Stimulated activated CD4-positive, alpha-beta T cell treated with anti-CD3 and anti-CD28 coated beads, Interleukin-15, amount 100 ng/mL, for 24 hours (primary cell): Measurements from ENCODE around the gene CCDC40.

Experiments
- DNase-seq: peaks from one replicate; pipeline ENCODE4 v3.0.0-alpha.2; 2020

Gene CCDC40

DNA sequence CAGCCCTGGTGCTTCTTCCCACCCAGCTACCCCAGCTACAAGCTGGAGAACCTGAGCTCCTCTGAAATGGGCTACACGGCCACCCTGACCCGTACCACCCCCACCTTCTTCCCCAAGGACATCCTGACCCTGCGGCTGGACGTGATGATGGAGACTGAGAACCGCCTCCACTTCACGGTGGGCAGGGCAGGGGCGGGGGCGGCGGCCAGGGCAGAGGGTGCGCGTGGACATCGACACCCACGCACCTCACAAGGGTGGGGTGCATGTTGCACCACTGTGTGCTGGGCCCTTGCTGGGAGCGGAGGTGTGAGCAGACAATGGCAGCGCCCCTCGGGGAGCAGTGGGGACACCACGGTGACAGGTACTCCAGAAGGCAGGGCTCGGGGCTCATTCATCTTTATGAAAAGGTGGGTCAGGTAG is 68.5 kb downstream of the CCDC40 start:
- no peak for DNase-seq

DNA sequence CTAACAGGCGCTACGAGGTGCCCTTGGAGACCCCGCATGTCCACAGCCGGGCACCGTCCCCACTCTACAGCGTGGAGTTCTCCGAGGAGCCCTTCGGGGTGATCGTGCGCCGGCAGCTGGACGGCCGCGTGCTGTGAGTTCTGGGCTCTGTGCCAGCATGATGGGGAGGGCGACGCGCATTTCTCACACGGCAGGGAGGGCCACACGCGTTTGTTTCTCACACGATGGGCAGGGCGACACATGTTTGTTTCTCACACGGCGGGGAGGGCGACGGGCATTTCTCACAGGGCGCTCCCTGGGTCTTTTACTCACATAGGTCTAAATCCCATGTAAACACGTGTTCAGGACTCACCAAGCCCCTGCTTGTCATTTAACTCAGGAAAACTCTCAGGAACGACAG is 69.3 kb downstream of the CCDC40 start:
- no peak for DNase-seq

DNA sequence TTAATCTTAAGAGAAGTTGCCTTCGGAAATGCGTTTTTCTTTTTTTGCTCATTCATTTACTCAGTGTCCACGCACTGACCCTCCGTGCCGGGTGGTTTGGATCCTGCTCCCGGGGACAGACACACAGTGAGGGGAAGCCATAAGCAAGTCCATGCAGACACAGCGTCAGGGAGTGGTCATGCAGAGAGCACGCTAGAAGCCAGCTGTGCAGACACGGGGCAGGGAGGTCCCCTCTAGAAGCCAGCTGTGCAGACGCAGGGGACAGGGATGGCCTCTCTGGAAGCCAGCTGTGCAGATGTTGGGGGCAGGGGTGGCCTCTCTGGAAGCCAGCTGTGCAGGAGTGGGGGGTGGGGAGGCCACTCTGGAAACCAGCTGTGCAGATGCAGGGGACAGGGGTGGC is 69.7 kb downstream of the CCDC40 start:
- DNase-seq, result no peak

DNA sequence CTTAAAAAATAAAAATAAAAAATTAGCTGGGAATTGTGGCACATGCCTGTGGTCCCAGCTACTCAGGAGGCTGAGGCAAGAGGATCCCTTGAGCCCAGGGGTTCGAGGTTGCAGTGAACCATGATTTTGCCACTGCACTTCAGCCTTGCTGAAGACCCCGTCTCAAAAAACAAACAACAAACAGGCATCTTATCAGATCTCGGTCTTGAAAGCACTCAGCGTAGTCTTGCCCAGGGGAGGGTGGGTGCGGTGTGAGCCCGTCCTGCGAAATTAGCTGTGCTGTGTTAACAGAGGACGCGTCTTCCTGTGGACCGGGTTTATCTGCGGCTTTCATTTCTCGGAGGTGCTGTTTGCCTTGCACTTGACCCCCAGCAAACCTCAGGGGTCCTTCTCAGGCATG is 70.3 kb downstream of the CCDC40 start:
- DNase-seq, result no peak

DNA sequence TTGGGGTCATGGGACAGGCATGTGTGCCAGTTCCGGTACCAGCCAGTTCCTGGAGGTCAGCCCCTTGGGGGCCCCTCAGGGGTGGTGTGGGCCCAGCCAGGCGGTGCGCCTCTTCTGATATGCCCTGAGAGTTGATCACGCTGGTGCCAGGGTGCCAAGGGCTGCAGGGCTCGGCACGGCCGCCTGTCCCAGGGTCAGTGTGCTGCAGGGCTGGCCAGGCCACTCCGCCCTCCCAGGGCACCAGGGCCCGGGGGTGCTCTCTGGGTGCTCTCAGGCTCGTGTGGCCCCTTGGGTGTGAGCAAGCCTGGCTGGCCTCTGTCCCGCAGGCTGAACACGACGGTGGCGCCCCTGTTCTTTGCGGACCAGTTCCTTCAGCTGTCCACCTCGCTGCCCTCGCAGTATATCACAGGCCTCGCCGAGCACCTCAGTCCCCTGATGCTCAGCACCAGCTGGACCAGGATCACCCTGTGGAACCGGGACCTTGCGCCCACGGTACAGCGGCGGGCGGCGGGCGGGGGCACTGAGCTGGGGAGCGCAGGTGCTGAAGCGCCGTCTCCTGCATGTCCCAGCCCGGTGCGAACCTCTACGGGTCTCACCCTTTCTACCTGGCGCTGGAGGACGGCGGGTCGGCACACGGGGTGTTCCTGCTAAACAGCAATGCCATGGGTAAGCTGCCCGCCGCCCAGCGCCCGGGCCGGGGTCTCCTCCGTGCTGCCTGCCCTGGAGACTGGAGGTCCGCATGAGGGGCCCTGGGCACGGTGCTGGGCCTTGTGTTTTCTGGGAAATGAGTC is 71.0 kb downstream of the CCDC40 start:
- no peak for DNase-seq

DNA sequence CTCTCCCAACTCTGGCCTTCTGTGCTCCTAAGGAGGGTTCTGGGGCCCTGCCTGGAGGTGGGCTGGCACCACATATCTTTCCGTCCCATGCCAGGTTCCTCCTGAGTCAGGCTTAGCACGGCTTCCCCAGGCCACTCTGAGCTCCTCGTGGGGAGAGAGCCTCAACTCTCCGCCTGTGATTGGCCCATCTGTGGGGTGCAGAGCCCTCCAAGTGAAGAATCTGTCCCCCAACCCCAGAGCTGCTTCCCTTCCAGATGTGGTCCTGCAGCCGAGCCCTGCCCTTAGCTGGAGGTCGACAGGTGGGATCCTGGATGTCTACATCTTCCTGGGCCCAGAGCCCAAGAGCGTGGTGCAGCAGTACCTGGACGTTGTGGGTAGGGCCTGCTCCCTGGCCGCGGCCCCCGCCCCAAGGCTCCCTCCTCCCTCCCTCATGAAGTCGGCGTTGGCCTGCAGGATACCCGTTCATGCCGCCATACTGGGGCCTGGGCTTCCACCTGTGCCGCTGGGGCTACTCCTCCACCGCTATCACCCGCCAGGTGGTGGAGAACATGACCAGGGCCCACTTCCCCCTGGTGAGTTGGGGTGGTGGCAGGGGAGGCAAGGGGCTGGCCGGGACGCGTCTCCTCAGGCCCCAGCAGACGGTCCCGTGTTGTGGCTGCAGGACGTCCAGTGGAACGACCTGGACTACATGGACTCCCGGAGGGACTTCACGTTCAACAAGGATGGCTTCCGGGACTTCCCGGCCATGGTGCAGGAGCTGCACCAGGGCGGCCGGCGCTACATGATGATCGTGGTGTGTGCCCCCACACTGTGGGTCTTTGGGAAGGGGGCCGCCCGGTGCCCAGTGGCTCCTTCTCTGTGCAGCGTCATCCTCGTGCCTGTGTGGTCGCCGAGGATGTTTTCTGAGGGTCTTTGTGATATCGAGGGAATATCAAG is 71.9 kb downstream of the CCDC40 start:
- no peak for DNase-seq

DNA sequence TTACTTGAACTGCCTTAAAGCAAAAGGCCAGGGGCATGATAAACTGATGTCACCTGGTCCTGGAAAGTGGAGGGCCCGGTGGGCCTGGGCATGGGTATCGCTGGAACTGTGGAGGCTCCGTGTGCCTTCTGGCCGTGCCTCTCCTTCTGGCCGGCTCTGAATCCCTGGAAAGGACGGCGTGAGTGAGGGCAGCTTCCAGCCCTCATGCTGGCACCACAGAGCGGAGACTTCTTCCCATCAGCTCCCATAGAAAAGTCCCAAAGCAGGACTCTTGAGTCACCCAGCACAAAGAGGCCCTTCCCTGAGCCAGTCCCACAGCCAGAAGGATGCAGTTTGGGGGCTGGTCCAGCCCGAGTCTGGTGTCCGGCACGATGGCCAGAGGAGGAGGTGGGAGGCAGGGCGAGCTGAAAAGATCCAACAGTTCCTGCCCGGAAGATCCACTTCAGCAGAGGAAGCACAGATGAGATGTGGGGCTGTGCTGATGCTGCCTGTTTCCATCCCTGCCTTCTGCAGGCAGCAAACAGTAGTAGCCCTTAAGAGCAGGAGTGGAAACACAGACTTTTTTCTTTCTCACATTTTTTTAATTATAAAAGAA is 72.7 kb downstream of the CCDC40 start:
- DNase-seq, result no peak

DNA sequence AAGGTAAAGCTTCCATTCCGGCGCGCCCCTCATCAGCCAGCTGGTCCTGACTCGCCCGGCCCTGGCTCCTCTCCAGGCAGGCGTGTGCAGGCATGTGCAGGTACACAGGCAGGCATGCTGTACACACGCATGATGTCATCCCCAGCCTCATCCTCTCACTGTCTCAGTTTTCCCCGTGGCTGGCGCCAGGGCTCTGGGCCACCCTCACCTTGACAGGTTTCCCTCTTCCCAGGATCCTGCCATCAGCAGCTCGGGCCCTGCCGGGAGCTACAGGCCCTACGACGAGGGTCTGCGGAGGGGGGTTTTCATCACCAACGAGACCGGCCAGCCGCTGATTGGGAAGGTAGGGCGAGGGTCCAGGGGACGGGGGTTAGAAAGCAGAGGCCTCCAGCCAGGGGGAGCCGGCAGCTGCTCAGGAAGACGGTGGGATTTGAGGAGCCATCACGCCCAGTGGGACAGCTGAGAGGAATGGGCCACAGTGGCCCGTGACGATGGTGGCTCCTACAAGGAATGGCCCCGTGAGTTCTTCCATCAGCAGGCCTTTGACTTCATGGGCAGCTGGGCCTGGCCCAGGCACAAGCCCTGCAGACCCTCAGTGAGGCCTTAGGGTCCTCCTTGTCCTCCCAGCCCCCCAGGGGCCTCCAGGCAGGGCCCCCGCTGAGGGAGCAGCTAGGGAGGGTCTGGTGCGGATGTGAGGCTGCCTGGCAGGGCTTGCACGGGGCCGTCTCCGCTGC is 73.4 kb downstream of the CCDC40 start:
- no peak for DNase-seq

DNA sequence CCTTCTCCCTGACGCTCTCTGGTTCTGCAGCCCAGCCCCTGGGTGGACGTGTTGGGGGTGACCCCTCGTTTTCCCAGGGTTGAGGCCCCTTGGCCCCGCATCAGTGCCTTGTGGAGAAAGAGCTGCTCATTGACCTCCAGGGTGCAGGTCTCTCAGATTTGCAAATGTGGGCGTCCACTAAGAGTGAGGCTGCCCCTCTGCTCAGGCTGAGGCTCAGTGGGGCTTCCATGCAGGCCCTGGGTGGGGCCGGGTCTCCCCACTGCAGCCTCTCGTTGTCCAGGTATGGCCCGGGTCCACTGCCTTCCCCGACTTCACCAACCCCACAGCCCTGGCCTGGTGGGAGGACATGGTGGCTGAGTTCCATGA is 74.0 kb downstream of the CCDC40 start:
- DNase-seq, result no peak

DNA sequence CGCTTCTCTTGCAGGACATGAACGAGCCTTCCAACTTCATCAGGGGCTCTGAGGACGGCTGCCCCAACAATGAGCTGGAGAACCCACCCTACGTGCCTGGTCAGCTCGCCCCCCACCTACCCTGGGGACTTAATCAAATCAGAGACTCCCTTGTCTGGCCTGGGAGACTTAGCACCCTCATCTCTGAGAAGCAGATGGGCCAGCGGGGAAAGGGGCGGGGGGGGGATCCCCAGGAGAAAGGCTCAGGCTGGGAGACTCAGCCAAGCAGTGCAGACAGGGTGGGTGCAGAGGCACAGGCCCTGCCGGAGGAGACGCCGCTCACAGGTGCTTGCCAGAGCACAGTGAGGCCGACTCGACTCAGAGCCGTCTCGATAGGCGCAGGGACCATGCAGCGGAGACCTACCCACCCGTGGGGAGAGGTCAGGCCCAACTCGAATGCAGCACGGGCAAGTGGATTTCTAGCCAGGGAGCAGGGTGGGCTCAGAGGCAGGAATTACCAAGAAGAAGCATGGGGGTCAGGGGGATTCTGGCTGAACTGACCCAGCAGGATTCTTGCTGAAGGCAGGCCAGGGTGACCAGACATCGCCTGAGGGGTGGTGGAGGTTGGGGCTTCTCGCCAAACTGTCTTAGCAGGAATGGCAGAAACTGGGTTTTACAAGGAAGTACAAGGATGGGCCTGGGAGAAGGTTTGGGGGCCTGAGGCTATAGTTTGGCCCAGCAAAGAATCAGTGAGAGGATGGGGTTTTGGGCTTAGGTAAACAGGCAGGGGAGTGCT is 74.7 kb downstream of the CCDC40 start:
- no peak for DNase-seq

DNA sequence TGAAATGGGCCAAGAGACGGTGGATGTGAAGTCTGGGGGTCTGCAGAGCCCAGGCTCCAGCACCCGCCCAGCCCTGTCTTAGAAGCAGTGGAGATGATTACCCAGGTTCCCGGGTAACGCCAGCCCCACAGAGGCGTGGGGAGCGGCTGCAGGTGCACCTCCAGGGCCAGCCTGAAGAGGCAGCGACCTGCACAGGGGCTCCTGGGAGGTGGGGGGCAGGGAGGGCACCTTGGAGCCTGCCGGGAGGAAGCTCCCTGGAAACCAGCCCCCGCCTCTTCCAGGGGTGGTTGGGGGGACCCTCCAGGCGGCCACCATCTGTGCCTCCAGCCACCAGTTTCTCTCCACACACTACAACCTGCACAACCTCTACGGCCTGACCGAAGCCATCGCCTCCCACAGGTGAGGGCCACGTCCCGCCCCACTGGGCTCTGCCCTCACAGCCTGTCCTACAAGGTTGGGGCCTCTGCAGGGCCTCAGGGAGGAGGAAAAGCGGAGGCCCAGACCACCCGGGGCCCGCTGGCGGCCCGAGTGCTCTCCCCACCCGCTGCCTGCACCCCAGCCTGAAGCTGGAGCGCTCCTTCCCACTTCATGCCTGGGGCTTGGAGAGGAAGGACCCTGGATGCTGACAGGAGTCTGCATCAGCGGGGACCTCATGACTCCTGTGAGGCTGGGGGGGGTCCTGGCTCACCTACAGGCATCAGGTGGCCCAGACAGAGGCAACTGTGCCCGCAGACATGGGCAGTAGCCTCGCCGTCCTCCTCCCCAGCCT is 75.4 kb downstream of the CCDC40 start:
- DNase-seq, result no peak

DNA sequence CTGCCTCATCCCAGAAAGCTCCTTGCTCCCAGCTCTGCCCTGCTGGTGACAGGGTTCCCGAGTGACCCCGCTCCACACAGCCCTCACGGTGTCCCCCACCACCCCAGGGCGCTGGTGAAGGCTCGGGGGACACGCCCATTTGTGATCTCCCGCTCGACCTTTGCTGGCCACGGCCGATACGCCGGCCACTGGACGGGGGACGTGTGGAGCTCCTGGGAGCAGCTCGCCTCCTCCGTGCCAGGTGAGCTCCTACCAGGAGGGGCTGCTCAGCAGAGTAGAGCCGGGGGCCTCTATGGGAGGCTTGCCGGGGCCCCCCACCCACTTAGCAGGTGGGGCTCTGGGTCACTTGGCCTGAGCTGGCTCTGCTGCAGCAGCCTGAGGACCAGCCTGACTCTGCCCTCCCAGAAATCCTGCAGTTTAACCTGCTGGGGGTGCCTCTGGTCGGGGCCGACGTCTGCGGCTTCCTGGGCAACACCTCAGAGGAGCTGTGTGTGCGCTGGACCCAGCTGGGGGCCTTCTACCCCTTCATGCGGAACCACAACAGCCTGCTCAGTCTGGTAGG is 76.1 kb downstream of the CCDC40 start:
- no peak for DNase-seq

DNA sequence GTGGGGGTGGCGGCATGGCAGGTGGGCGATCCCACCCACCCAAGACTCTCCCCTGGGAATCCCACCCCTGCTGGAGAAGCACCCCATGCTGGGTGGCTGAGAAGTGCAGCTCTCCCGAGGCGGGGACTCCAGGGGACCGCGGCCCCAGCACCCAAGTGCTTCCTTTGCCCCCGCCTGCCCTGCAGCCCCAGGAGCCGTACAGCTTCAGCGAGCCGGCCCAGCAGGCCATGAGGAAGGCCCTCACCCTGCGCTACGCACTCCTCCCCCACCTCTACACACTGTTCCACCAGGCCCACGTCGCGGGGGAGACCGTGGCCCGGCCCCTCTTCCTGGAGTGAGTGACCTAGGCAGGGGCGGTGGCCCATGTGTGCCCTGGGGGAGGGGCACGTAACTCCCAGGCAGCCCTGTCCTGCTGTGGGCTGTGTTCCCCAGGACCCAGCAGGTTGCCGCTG is 76.6 kb downstream of the CCDC40 start:
- no peak for DNase-seq

DNA sequence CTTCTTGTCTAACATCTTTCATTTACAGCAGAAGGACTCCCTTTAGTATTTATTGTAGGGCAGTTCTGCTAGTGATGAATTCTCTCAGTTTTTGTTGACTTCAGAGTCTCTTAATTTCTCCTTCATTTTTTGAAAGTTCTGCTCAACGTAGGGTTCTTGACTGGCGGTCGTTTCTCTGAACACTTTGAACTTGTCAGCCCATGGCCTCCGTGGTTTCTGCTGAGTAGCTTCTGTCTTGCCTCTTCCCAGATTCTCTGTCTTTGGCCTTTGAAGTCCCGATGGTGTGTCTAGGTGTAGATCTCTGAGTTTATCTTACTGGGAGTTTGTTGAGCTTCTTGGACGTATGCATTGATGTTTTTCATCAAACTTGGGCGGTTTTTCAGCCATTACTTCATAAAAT is 78.3 kb downstream of the CCDC40 start:
- no peak for DNase-seq

DNA sequence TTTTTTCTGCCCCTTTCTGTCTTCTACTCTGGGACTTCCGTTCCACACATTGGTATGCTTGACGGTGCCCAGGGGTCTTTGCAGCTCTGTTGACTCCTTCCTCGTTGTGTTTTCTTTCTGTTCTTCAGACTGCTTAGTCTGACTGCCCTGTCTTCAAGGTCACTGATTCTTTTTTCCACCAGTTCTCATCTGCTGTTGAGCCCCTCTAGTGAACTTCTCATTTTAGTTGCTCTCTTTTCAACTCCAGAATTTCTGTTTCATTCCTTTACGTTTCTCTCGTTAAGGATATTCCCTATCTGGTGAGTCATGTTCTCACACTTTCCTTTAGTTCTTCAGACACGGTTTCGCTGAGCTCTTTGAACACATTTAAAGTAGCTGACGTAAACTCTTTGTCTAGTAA is 78.7 kb downstream of the CCDC40 start:
- DNase-seq, result no peak

DNA sequence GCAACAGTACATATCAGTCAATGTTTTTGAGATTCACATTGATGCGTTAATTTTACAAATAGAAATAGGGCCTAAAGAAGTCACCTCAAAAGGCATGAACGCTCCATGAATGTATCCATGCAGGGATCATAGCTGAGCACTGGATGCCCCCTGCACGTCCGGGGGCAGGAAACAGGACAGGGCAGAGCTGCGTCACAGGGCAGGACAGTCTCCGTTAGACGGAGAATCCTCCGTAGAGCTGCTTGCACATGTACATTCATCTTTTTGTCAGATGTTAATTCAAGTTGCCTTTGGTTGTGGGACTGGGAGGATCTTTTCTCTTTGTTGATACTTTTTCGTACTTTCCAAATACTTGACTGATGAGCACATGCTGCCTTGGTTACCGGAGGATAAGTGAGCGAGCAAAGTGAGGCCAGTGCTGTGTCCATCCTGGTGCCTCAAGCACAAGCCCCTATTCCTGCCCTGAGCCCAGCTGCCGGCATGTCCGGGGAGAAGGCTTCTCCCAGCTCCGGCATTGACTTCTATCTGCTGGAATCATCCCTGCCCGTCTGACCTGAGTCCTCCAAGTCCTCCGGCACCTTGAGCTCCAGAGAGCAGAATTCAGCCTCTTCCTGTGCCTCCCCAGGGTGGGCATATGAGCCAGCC is 80.0 kb downstream of the CCDC40 start:
- DNase-seq, result no peak

DNA sequence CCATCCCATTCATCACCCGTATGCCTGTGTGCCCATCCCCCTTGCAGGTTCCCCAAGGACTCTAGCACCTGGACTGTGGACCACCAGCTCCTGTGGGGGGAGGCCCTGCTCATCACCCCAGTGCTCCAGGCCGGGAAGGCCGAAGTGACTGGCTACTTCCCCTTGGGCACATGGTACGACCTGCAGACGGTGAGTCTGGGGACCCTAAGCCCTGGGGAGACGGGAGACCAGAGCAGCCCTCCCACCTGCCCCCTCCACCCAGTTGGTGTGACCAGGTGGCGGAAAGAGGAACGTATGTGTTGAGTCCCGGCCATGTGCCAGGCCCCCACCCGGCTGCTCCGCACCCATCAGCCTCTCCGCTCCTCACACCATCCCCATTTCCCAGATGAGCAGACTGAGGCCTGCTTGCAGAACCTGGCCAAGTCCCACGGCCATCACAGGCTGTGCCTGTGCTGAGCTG is 80.5 kb downstream of the CCDC40 start:
- DNase-seq, result no peak

DNA sequence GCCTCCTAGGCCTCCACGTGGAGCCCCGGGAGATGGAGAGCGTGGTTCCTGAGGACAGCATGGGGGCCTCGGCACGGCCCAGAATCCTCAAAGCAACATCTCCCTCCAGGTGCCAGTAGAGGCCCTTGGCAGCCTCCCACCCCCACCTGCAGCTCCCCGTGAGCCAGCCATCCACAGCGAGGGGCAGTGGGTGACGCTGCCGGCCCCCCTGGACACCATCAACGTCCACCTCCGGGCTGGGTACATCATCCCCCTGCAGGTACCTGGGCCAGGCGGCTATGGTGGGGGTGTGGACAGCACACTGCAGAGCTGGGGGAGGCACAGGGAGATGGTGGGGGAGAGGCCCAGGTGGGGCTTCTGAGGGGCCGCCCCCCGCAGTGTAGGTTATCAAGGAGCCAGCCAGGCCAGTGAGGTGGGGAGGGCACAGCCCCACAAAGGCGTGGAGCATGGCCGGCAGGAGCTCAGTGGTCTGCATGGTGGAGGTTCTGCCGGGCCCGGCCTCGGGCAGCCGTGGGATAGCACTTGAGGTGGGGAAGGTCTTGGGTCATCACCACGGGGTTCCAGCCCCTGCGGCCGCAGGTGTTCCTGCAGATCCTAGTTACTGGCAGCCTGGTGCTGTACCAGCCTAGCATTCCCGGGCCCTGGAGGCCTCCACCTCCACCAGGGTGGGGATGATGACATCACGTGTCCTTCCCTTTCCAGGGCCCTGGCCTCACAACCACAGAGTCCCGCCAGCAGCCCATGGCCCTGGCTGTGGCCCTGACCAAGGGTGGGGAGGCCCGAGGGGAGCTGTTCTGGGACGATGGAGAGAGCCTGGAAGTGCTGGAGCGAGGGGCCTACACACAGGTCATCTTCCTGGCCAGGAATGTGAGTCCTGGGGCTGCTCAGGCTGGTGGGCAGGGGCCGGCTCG is 81.3 kb downstream of the CCDC40 start:
- DNase-seq, result no peak

DNA sequence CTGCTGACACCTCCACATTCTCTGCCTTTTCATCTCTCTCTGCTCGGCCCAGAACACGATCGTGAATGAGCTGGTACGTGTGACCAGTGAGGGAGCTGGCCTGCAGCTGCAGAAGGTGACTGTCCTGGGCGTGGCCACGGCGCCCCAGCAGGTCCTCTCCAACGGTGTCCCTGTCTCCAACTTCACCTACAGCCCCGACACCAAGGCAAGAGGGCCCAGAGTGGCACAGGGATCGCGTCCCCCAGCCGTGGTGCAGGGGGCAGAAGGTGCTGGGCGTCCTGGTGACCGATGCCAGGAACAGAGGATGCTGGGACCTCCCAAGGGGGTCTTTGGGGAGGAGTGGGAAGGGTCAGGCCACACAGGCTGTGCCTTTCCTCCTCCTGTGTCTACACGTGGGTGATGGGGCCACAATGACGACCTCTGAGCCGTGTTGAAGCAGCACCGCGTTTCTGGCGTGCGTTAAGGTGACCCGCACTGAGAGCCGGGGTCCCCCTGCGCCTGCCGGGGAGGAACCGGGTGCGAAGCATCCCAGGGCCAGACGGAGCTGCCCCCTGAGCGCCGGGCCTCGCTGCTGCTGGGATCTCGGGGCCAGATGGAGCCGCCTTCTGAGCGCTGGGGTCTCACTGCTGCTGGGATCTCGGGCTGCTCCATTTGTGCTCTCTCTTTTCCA is 82.3 kb downstream of the CCDC40 start:
- no peak for DNase-seq
